Measurements from ENCODE around the gene KLHL29. TPM values are rescaled to one million over a fixed set of nuclear protein-coding genes. Genes with fewer than 3 reads are reported as not detected.

KLHL29 gene
- total RNA-seq, 1 donor from 2014 or later: 36.5 TPM

GRCh38 chr2:23460993-23461392, 76.0 kb downstream of the KLHL29 start:
- peaks cover 8% of the 10 kb centered on the region for H3K4me1 Mint-ChIP-seq (ENCODE audit: low read depth, unreplicated experiment)
- H3K27me3 Mint-ChIP-seq (ENCODE audit: unreplicated experiment): no peaks in the 10 kb centered on the region
- TF ChIP-seq, protein P1, sequence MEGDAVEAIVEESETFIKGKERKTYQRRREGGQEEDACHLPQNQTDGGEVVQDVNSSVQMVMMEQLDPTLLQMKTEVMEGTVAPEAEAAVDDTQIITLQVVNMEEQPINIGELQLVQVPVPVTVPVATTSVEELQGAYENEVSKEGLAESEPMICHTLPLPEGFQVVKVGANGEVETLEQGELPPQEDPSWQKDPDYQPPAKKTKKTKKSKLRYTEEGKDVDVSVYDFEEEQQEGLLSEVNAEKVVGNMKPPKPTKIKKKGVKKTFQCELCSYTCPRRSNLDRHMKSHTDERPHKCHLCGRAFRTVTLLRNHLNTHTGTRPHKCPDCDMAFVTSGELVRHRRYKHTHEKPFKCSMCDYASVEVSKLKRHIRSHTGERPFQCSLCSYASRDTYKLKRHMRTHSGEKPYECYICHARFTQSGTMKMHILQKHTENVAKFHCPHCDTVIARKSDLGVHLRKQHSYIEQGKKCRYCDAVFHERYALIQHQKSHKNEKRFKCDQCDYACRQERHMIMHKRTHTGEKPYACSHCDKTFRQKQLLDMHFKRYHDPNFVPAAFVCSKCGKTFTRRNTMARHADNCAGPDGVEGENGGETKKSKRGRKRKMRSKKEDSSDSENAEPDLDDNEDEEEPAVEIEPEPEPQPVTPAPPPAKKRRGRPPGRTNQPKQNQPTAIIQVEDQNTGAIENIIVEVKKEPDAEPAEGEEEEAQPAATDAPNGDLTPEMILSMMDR (IDR thresholded peaks at IDR 0.05; ENCODE audit: partially characterized antibody, unreplicated experiment): no peak
- no peaks in the 10 kb centered on the region for H3K9me3 Mint-ChIP-seq (ENCODE audit: unreplicated experiment)
- no peak for DNase-seq
- H3K4me3 Mint-ChIP-seq (ENCODE audit: unreplicated experiment): no peak overlapping the region
- no peak overlapping the region for H3K27ac Mint-ChIP-seq (ENCODE audit: unreplicated experiment)
- no peaks in the 10 kb centered on the region for H3K36me3 Mint-ChIP-seq (ENCODE audit: unreplicated experiment)

DNA sequence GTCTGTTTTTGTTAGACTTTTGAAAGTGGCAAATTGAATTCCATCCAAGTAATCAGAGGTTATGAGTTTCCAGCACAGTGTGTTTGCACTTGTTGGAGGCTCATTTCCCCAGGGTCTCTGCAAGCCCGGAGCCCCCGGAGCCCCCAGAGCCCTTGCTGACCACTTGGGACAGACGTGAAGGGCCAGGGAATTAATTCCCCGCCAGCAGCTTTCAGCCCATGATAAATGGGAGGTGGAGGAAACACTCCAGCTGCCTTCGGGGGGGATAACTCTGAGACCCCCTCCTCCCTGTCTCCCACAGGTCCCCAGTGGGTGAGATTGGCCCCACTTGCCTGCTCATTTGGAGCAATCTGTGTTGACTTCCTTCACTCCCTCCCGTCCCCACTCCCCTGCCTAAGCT, 79.2 kb downstream of the KLHL29 start:
- TF ChIP-seq, protein P1 (IDR thresholded peaks at IDR 0.05; ENCODE audit: partially characterized antibody, unreplicated experiment): no peak
- no peak overlapping the region for H3K4me3 Mint-ChIP-seq (ENCODE audit: unreplicated experiment)
- H3K27me3 Mint-ChIP-seq (ENCODE audit: unreplicated experiment): peaks cover 2% of the 10 kb centered on the region
- no peak overlapping the region for H3K27ac Mint-ChIP-seq (ENCODE audit: unreplicated experiment)
- no peaks in the 10 kb centered on the region for H3K36me3 Mint-ChIP-seq (ENCODE audit: unreplicated experiment)
- peaks cover 1% of the 10 kb centered on the region for H3K9me3 Mint-ChIP-seq (ENCODE audit: unreplicated experiment)
- DNase-seq: no peak
- H3K4me1 Mint-ChIP-seq (ENCODE audit: low read depth, unreplicated experiment): peaks cover 8% of the 10 kb centered on the region

DNA sequence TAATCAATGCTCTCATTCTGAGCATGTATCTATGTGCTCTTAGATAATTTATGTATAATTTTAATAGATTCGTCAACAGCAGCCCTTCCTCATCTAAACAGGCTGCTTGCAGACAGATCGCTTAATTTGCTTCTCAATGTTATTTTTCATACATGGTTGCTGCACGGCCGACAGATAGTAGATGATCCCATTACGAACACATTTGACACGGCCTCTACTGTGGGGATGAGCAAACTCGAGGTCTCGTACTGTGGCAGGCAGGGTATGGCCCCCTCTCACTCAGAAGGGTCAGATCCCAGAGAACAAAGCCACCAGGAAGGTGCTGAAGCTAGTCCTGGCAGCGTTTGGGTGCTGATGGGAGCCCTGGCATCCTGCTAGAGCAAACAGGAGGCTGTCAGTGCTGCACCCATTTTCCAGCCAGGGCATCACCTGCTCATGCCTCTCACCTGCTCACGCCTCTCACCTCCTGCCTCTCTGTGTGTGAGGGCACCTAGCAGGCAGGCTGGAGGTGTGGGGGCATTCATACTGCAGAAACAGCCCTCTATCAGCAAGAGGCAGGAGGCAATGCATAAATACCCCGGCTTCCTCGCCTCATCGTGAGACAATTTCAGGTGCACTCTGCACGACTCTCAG, 80.0 kb downstream of the KLHL29 start:
- H3K27ac Mint-ChIP-seq (ENCODE audit: unreplicated experiment): no peak overlapping the region
- TF ChIP-seq, protein P1 (IDR thresholded peaks at IDR 0.05; ENCODE audit: partially characterized antibody, unreplicated experiment): no peak
- H3K4me3 Mint-ChIP-seq (ENCODE audit: unreplicated experiment): no peak overlapping the region
- no peak for DNase-seq
- peaks cover 8% of the 10 kb centered on the region for H3K4me1 Mint-ChIP-seq (ENCODE audit: low read depth, unreplicated experiment)
- H3K9me3 Mint-ChIP-seq (ENCODE audit: unreplicated experiment): peaks cover 1% of the 10 kb centered on the region
- H3K27me3 Mint-ChIP-seq (ENCODE audit: unreplicated experiment): peaks cover 2% of the 10 kb centered on the region
- H3K36me3 Mint-ChIP-seq (ENCODE audit: unreplicated experiment): no peaks in the 10 kb centered on the region

DNA sequence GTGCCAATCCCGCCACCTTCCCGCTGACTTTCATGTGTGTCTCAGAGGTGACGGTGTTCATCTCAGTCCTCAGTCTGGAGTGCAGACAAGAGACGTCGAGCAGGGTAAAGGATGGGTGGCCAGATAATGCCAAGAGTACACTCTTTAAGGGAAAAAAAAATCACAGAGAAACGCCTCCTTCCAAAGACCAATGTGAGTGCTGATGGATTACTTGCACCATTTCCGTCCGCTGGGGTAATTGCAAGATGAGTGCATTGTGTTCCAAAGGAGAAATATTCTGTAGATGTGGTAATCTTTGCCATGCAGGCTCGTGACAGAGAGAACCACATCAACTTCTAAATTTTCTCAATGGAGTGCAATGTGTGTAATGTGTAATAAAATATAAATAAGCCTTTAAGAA, 81.0 kb downstream of the KLHL29 start:
- Mint-ChIP-seq H3K36me3 (ENCODE audit: unreplicated experiment) (no peaks in the 10 kb centered on the region), H3K4me1 (ENCODE audit: low read depth, unreplicated experiment) (peaks cover 5% of the 10 kb centered on the region), H3K4me3 (ENCODE audit: unreplicated experiment) (no peak overlapping the region), H3K27me3 (ENCODE audit: unreplicated experiment) (peaks cover 2% of the 10 kb centered on the region), H3K27ac (ENCODE audit: unreplicated experiment) (no peak overlapping the region), H3K9me3 (ENCODE audit: unreplicated experiment) (peaks cover 1% of the 10 kb centered on the region)
- no peak for DNase-seq
- TF ChIP-seq, protein P1 (IDR thresholded peaks at IDR 0.05; ENCODE audit: partially characterized antibody, unreplicated experiment): no peak

- peaks cover 2% of the 10 kb centered on the region for H3K27me3 Mint-ChIP-seq (ENCODE audit: unreplicated experiment)
- H3K9me3 Mint-ChIP-seq (ENCODE audit: unreplicated experiment): peaks cover 2% of the 10 kb centered on the region
These were observed 82.6 kb downstream of the KLHL29 start for GRCh38 chr2:23467618-23468017.

More at GRCh38 chr2:23467618-23468017, 82.6 kb downstream of the KLHL29 start:
- H3K4me3 Mint-ChIP-seq (ENCODE audit: unreplicated experiment): no peak overlapping the region
- H3K27ac Mint-ChIP-seq (ENCODE audit: unreplicated experiment): no peak overlapping the region
- no peak for DNase-seq
- TF ChIP-seq, protein P1 (IDR thresholded peaks at IDR 0.05; ENCODE audit: partially characterized antibody, unreplicated experiment): no peak
- peaks cover 2% of the 10 kb centered on the region for H3K4me1 Mint-ChIP-seq (ENCODE audit: low read depth, unreplicated experiment)
- H3K36me3 Mint-ChIP-seq (ENCODE audit: unreplicated experiment): no peaks in the 10 kb centered on the region
